SK-N-SH (cell line): ENCODE results near the gene PRKAG1.

ENCODE experiments used
- NFIC ChIP-seq: IDR thresholded peaks from 2 replicates; pipeline ENCODE4 v1.4.0; 2012; ENCODE audit warnings: borderline replicate concordance
- POLR2AphosphoS5 ChIP-seq: IDR thresholded peaks from 2 replicates; pipeline ENCODE4 v1.6.1; 2012; ENCODE audit warnings: low read depth, low read length
- TF ChIP-seq, protein P1 (sequence below): fragments of 200-600 bp; sonication (generic); IDR thresholded peaks from 2 replicates; pipeline ENCODE4 v1.6.1; 2017; ENCODE audit warnings: antibody characterized with exemption, mild to moderate bottlenecking, moderate library complexity

DNA sequence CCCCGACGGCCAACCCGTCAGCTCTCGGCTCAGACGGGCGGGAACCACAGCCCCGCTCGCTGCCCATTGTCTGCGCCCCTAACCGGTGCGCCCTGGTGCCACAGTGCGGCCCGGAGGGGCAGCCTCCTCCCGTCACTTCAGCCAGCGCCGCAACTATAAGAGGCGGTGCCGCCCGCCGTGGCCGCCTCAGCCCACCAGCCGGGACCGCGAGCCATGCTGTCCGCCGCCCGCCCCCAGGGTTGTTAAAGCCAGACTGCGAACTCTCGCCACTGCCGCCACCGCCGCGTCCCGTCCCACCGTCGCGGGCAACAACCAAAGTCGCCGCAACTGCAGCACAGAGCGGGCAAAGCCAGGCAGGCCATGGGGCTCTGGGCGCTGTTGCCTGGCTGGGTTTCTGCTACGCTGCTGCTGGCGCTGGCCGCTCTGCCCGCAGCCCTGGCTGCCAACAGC, 40.3 kb downstream of the PRKAG1 start, which contains the start of gene WNT1:
- TF ChIP-seq NFIC (no peak), POLR2AphosphoS5 (no peak)
- TF ChIP-seq, protein P1, sequence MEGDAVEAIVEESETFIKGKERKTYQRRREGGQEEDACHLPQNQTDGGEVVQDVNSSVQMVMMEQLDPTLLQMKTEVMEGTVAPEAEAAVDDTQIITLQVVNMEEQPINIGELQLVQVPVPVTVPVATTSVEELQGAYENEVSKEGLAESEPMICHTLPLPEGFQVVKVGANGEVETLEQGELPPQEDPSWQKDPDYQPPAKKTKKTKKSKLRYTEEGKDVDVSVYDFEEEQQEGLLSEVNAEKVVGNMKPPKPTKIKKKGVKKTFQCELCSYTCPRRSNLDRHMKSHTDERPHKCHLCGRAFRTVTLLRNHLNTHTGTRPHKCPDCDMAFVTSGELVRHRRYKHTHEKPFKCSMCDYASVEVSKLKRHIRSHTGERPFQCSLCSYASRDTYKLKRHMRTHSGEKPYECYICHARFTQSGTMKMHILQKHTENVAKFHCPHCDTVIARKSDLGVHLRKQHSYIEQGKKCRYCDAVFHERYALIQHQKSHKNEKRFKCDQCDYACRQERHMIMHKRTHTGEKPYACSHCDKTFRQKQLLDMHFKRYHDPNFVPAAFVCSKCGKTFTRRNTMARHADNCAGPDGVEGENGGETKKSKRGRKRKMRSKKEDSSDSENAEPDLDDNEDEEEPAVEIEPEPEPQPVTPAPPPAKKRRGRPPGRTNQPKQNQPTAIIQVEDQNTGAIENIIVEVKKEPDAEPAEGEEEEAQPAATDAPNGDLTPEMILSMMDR = peak; percentile 31; the same call in 1 of the 2 replicates
